PFSK-1 (cell line): ENCODE results near the gene KCNIP1.

Experiments
- FOXP2 ChIP-seq: optimal IDR thresholded peaks from 2 replicates; pipeline ENCODE3; 2011; ENCODE audit warnings: borderline replicate concordance, control low read depth, inconsistent platforms; ENCODE audit not compliant: insufficient read depth; ENCODE audit errors: extremely low read length, extremely low read depth
- POLR2AphosphoS5 ChIP-seq: IDR thresholded peaks from 2 replicates; pipeline ENCODE4 v1.6.1; 2012; ENCODE audit warnings: low read depth, mild to moderate bottlenecking, control low read depth, low read length, moderate library complexity
- SIN3A ChIP-seq: IDR thresholded peaks from 2 replicates; pipeline ENCODE4 v1.6.1; 2012; ENCODE audit warnings: mild to moderate bottlenecking, low read length, moderate library complexity, borderline replicate concordance; ENCODE audit not compliant: insufficient read depth
- TAF1 ChIP-seq: IDR thresholded peaks from 2 replicates; pipeline ENCODE4 v1.6.1; 2012; ENCODE audit warnings: low read length, control low read depth, borderline replicate concordance; ENCODE audit not compliant: insufficient read depth
- TF ChIP-seq, protein P1 (sequence below), 2 experiments: IDR thresholded peaks; 2 replicates each; pipeline versions ENCODE4 v1.6.1 to v1.8.0; 2011 to 2012; ENCODE audit warnings: low read depth in 2 of 2, low read length in 2 of 2, control low read depth in 1 of 2, inconsistent platforms in 1 of 2, mild to moderate bottlenecking in 1 of 2, moderate library complexity in 1 of 2; ENCODE audit not compliant: insufficient read depth in 1 of 2

The KCNIP1 gene

DNA sequence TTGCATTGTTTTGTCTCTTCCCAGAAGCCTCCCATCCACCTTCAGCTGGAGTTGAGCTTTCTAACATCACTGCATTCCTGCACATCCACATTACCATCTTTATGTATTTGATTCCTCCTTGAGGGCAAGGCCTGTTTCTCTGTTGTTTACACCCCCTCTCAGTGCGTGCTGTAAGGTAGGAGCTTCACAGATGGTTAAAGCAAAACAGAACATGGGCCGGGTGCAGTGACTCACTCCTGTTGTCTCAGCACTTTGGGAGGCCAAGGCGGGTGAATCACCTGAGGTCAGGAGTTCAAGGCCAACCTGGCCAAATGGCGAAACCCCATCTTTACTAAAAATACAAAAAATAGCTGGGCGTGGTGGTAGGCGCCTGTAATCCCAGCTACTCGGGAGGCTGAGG, 110.9 kb downstream of the KCNIP1 start:
- TF ChIP-seq POLR2AphosphoS5 = no peak
- no peak for TF ChIP-seq TAF1
- no peak for TF ChIP-seq SIN3A
- TF ChIP-seq, protein P1, sequence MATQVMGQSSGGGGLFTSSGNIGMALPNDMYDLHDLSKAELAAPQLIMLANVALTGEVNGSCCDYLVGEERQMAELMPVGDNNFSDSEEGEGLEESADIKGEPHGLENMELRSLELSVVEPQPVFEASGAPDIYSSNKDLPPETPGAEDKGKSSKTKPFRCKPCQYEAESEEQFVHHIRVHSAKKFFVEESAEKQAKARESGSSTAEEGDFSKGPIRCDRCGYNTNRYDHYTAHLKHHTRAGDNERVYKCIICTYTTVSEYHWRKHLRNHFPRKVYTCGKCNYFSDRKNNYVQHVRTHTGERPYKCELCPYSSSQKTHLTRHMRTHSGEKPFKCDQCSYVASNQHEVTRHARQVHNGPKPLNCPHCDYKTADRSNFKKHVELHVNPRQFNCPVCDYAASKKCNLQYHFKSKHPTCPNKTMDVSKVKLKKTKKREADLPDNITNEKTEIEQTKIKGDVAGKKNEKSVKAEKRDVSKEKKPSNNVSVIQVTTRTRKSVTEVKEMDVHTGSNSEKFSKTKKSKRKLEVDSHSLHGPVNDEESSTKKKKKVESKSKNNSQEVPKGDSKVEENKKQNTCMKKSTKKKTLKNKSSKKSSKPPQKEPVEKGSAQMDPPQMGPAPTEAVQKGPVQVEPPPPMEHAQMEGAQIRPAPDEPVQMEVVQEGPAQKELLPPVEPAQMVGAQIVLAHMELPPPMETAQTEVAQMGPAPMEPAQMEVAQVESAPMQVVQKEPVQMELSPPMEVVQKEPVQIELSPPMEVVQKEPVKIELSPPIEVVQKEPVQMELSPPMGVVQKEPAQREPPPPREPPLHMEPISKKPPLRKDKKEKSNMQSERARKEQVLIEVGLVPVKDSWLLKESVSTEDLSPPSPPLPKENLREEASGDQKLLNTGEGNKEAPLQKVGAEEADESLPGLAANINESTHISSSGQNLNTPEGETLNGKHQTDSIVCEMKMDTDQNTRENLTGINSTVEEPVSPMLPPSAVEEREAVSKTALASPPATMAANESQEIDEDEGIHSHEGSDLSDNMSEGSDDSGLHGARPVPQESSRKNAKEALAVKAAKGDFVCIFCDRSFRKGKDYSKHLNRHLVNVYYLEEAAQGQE (IDR thresholded peaks at IDR 0.05; ENCODE audit: insufficient read depth in 1 of 2, low read depth in 2 of 2, low read length in 2 of 2) = no peak
- no peak for TF ChIP-seq FOXP2

DNA sequence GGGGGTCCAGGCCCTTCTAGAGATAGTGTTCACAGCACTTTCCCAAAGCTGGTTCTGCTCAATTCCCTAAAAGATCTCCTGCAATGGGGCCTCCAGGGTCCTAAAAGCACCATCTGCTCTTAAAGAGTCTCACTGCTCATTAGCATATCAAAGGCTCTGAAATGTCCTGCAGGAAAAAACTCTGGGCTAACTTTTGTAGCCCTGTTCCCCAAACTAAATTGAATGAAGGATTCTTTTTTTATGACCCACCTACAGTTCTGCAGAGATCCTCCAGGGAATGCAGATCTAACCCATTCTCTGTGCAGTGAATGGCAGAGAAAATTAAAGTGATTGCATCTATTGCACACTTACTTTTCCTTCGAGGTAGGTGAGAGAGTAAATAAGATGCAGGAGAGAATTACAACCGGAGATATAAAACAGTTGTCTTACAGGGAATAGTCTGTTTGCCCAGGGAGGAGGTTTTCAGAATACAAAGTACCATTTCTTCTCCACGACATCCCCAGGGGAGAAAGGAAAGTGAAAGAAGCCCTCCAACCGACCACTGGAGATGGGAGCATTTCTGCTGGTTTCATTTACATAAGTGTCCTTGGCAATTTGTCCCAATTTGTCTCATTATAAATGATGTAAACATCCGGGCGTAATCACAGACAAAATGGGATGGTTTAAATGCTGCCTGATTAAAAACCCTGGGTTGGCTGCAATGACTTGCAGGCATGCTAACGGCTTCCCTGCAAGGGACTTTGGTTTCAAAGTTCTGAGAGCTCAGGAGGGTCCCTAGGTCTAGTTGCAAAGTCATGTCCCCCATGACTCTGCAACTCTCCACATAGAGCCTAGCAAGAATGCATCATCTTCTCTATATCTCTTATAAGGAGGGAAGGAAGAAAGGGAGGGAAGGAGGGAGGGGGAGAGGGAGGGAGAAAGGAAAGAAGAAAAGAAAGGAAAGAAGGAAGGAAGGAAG, 114.0 kb downstream of the KCNIP1 start:
- TF ChIP-seq FOXP2 (no peak), TAF1 (no peak)

- TF ChIP-seq POLR2AphosphoS5 (no peak), SIN3A (no peak), FOXP2 (no peak), TAF1 (no peak)
- TF ChIP-seq, protein P1 (IDR thresholded peaks at IDR 0.05; ENCODE audit: insufficient read depth in 1 of 2, low read depth in 2 of 2, low read length in 2 of 2) = no peak
These were observed 116.0 kb downstream of the KCNIP1 start for GRCh38 chr5:170619869-170620268.

DNA sequence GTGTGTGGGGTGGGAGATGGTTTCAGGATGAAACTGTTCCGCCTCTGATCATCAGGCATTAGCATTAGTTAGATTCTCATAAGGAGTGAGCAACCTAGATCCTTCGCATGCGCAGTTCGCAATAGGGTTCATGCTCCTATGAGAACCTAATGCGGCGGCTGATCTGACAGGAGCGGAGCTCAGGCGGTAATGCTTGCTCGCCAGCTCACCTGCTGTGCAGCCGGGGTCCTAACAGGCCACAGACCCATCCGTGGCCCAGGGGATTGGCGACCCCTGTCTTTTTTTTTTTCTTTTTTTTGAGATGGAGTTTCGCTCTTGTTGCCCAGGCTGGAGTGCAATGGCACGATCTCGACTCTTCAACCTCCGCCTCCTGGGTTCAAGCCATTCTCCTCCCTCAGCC, 119.1 kb downstream of the KCNIP1 start:
- TF ChIP-seq FOXP2 (no peak), TAF1 (no peak), SIN3A (no peak), POLR2AphosphoS5 (no peak)
- TF ChIP-seq, protein P1 (IDR thresholded peaks at IDR 0.05; ENCODE audit: insufficient read depth in 1 of 2, low read depth in 2 of 2, low read length in 2 of 2) = no peak

DNA sequence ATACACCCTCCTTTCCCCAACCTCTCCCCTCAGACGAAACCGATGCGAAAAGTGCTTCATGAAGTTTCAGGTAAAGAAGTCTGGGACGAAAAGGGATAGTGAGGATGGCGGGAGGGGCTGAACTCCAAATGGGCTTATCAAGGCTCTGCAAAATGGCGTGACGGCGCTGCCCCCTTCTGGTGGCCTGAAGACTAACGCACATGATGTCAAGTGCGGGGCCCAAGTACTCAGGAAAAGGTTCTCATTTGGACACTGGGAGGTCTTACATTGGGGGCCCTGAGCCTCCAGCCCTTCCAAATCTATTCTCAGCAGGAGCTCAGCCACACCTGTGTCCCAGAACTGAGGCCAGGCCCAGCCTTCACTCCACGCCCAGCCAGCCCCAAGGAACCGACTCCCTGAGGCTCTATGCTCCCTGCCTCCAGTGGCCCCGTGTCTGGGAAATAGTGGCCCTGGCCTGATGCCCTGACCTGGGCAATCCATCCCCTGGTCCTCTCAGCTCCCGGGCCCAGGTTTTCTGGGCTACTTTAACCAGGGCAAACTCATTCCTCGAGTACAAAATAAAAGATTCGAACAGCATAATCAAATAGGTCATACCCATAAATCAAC, 119.9 kb downstream of the KCNIP1 start:
- TF ChIP-seq POLR2AphosphoS5 (no peak), TAF1 (no peak), FOXP2 (no peak)
- TF ChIP-seq, protein P1 (IDR thresholded peaks at IDR 0.05; ENCODE audit: insufficient read depth in 1 of 2, low read depth in 2 of 2, low read length in 2 of 2) = no peak
